ENCODE results near the gene RNF112.
"Not testable (repeated sequence)": the region's sequence is repeated elsewhere in the genome, so short reads cannot be mapped to it uniquely, and the experiment has no call there.

The RNF112 gene

GRCh38 chr17:19448341-19449268, 37.6 kb downstream of the RNF112 start:
- DNase-seq (ENCODE audit: low spot score), result peak; percentile 18

GRCh38 chr17:19449656-19450055, 38.6 kb downstream of the RNF112 start:
- no peak for DNase-seq (ENCODE audit: low spot score)

GRCh38 chr17:19453296-19453695, 42.3 kb downstream of the RNF112 start:
- DNase-seq (ENCODE audit: low spot score), result no peak

- DNase-seq (ENCODE audit: low spot score), result no peak
Measured at GRCh38 chr17:19454074-19454473, 43.0 kb downstream of the RNF112 start.

GRCh38 chr17:19456016-19456927, 45.2 kb downstream of the RNF112 start:
- DNase-seq (ENCODE audit: low spot score), result no peak

GRCh38 chr17:19457046-19457445, 46.0 kb downstream of the RNF112 start:
- no peak for DNase-seq (ENCODE audit: low spot score)

- peak; percentile 33 for DNase-seq (ENCODE audit: low spot score)
Measured at GRCh38 chr17:19457830-19458271, 46.8 kb downstream of the RNF112 start.

GRCh38 chr17:19458481-19458880, 47.4 kb downstream of the RNF112 start:
- not testable (repeated sequence) for DNase-seq (ENCODE audit: low spot score)

- DNase-seq (ENCODE audit: low spot score), result not testable (repeated sequence)
Measured at GRCh38 chr17:19459018-19459655, 48.1 kb downstream of the RNF112 start.

- DNase-seq (ENCODE audit: low spot score), result peak; percentile 21
Measured at GRCh38 chr17:19460700-19461099, 49.7 kb downstream of the RNF112 start.

GRCh38 chr17:19461116-19461515, 50.1 kb downstream of the RNF112 start:
- DNase-seq (ENCODE audit: low spot score), result peak; percentile 29

GRCh38 chr17:19461681-19462080, 50.6 kb downstream of the RNF112 start:
- no peak for DNase-seq (ENCODE audit: low spot score)

GRCh38 chr17:19462456-19463035, 51.5 kb downstream of the RNF112 start:
- DNase-seq (ENCODE audit: low spot score), result not testable (repeated sequence)

- DNase-seq (ENCODE audit: low spot score), result no peak
Measured at GRCh38 chr17:19464031-19465026, 53.3 kb downstream of the RNF112 start.
